Brain pericyte (primary cell): ENCODE results near the gene CPEB1.
"Not testable (repeated sequence)": the region's sequence is repeated elsewhere in the genome, so short reads cannot be mapped to it uniquely, and the experiment has no call there.

Experiments
- DNase-seq: peaks from one replicate; pipeline ENCODE4 v3.0.0-alpha.2; 2012; ENCODE audit warnings: low read depth, low spot score

The CPEB1 gene

DNA sequence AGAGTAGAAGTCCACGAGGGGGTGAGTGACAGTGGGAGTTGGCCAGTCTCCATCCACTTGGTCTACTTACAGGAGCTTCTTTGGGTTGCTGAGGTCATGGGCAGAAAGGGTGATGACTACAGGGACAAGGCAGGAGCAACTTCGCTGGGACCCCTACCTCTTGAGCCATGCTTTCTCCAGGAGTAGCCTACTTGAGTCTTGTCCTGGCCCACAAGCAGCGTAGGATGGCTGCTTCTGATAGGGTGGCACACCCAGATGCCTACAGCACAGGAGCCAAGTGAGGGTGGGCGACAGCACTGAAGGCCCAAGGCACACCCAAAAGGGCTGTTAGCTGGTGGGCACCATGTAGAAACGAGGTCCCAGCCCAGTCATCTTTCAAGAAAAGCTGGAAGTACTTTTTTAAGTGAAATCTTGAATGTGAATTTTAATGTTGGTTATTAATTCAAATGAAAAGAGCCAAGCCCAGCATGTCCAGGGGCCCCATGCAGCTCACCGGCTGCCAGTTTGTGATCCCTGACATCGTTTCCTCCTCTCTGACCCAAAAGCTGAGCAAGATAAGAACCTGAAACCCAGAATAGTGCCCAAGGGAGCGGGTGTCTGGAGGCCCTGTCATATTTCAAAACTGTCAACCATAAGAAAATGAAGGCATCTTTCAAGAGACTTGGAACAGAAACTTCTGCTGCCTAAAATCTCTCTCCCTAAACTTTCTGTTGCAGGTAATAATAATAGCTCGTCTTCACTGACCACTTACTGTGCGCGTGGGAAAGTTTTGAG is 2.2 kb upstream of the CPEB1 start:
- DNase-seq = no peak

DNA sequence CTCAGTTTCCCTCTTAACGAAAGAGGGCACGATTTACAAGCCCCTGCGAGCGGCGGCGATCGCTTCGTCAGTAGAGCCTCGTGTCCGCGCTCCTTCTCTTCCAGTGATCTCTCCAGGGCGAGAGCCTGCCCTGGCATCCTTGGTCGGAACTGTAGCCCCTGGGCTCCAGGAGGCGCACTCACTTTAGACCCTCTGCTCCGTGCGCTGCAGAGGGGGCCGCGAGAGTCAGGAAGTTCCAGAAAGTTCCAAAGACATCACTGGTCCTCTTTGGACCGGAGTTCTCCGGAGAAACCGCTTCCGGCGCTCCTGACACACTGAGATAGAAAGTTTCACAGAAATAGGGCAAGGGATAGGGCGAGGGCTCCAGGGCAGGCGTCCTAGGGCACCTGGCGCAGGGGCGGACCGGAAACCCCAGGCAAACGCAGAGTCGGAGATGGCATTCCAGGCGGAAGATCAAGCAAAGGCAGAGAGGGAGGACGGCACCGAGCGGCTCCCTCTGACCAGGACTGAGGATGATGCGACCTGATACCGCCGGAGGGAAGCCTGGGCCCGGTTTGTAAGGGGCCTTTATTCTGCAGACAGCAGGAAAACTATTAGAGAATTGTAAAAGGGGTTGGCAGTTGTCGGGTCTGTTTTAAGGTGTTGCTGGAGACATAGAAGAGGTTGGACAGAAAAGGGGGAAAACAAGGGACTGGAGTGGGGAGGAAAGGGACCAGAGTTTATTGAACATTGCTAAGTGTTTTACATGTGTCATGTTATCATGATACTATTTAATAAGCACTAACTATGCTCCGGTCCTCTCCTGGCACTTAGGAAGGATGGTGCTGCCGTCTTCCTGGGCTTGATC is 1.3 kb upstream of the CPEB1 start:
- DNase-seq = no peak

DNA sequence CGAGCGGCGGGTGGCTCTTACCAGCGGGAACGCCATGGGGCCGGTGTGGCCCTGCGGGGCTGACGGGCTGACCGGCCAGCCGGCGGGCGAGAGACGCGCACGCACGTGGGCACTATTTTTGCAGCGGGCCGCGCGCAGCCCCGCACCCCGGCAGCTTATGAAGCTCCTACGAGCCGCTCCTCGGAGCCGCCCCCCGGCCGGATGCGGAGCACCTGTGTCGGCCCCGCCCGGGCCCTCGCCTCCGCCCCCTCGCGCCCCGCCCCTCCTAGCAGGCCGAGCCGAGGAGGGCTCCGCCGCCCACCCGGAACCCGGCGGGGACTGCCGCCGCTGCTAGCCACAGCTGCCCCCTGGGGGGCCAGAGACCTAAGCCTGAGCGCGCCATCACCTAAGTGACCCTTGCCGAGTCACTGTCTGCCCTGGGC is 683 bp upstream of the CPEB1 start:
- DNase-seq = no peak

DNA sequence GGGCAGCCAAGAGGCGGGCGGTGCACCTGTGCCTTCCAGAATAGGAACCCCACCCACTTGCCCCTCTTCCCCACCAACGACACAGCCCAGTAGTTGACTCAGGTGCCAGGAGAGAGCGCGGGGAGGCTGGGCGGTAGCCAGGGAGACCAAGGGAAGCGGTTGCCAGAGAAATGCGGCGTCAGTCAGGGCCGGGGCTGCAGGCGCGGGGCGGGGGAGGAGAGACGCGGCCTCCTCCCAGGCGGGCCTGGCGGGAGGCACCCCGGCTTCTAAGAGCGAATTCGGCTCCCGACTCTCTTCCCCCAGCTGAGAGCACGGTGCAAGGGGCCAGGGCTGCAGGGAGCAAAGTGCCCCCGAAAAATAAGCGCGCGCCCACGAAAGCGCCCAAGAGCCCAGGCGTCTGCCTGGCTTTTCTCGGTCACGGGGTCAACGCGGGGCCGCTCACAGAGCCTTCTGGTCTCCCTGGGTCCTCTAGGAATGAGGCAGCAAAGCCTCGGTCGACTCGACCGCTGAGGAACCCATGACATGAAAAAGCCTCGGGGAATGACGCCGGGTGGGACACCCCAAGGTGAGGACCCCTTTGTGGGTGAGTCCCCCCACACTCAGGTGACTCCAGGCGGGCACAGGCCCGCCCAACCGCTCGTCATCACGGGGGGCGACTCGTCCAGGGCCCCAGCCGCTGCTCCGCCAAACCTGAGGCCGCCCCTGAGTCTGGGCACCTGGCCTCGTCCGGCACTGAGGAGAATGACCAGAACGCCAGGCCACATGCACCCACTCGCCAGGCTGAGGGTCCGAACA is 716 bp downstream of the CPEB1 start:
- no peak for DNase-seq

DNA sequence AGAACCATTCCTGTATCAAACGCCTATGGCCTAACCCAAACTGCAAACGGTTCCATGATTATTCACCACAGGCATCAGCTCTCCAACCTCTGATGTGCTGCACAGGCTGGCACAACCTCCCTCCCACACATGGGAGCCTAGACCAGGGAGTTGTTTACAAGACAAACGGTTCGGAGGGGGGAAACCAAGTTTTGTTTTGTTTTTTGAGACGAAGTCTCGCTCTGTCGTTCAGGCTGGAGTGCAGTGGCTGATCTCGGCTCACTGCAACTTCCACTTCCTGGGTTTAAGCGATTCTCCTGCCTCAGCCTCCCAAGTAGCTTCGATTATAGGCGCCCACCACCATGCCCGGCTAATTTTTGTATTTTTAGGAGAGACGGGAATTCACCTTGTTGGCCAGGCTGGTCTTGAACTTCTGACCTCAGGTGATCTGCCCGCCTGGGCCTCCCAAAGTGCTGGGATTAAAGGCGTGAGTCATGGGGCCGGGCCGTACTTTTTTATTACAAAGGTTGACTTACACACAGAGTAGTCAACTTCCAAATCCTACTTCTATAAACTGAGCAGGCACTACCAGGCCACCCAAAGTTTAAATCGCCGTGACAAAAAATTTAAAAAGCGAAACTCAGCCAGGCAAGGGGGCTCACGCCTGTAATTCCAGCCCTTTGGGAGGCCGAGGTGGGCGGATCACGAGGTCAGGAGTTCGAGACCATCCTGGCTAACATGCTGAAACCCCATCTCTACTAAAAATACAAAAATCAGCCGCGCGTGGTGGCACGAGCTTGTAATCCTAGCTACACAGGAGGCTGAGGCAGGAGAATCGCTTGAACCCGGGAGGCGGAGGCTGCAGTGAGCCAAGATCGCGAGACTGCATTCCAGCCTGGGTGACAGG is 2.0 kb downstream of the CPEB1 start:
- DNase-seq = not testable (repeated sequence)

DNA sequence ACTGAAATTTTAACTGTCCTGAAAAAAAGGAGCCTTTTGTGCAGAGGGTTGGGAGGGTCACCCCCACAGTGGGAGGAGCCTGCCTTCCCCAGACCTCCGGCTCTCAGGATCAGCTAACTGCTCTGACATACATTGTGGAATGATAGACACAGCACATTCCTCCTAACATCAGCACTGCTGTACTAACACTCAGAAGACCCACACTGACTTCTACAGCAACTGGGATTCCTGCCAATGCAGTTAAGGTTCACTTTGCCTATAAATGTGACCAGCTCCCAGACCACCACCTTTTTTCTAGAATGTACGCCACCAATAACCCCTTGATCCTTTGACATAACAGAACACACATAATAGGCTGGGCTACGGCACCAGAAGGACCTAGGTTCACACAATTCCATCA is 3.2 kb downstream of the CPEB1 start:
- DNase-seq = no peak

DNA sequence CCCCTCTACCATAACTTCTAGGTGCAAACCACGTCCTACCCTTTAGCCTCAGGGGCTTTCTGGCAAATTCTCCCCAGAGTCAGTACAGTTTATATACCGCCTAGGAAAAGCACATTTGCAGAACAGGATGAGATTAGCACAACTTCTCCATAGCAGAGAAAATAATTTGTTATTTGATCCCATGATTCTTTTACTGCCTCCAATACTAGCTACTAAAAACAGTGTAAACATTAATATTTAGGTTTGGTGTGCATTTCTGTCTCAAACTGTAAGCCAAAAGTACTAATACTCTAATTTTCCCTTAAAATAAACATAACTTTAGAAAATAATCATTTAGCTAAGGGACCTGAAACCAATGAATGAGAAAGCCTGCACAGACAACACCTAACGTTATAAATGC is 4.5 kb downstream of the CPEB1 start:
- no peak for DNase-seq

DNA sequence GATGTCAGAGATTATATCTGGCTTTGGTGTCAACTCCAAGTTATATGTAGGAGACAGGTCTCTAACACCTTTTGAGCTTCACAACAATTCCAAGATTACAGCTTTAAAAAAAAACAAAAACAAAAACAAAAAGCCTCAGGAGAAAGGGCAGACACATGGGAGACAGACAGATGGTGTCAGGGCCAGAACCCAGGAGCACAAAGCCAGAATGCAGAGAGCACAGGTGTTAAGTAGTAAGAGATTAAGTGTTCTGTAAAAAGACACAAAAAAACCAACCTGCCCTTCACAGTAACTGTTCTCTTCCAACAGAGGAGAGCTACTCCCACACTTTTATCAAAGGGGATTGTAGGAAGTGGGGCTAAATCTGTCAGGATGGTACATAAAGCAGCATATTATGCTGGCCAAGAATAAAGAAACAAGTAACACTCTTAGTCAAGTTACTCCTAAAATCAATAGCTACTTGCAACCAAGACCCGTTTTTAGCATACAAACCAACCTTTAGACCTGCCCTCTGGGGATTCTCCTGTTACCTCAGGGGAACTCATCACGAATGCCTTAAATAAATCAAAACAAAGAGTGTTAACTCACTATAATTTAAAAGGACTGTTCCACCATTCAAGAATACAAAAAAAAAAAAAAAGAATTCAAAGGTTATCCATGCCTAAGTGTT is 5.9 kb downstream of the CPEB1 start:
- no peak for DNase-seq

DNA sequence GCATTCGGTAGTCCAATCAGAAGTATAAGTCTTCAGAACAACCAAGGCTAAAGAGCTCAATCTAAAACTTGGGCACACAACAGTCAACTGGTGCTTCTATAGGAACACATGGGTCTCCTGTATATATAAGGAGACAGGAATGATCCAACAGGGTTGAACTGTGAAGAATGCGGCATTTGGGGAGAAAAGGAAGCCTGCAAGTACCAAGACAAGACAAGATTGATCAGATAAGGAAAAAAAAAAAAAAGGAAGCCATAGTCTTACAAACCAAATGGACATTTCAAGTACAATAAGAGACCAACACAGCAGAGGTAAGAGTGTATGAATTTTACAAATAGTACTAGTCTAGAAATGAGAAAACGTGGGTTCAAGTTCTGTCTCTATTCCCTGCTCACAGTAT is 6.5 kb downstream of the CPEB1 start:
- DNase-seq = no peak

DNA sequence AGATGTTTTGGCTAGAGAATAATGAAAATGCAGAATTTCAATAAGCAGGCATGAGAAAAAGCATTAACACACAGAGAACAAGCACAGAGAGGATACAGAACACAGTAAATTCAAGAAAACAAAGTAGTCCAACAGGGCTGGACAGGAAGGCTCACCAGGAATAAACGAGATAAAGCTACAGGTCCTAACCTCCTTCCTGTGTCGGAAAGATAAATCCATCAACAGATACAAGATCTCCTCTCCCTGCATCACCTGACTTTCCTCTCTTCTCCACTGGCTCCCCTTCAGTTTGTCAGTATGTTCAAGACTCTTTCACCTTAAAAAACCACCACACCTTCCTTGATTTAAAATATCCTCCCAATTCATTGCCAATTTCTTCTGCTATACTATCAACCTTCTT is 11.4 kb downstream of the CPEB1 start:
- DNase-seq = no peak

DNA sequence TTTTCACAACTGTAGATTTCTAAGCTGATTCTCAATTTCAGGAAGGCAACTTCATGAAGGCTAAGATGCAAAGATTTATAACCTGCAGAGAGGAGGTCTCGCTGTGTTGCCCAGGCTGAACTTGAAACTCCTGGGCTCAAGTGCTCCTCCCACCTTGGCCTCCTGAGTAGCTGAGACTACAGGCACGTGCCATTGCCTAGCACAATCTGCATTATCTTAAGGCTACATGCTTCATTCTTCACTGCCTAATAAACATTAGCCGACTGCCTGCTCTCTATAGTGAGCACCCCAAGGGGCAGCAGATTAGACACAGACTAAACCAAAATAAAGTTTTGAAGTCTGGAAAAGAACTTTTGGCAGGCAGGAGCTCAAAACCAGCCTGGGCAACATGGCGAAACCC is 17.1 kb downstream of the CPEB1 start:
- DNase-seq = no peak

DNA sequence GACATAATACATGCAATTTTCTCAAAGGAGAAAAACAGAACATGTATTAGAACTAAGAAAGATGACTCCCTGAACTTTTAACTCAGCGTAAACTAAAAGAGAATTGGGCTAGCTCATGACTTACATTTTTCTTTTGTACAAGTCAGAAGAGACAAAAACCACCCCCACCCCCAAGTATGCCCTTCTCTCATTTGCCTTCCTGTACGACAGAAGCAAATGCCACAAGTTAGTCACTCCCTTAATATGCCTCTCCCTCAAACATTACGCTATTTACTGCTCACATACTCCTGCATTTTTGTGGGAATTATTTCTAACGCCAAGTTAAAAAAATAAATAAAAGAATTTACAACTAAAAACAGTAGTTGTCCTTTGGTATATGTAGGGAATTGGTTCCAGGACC is 22.0 kb downstream of the CPEB1 start:
- no peak for DNase-seq

DNA sequence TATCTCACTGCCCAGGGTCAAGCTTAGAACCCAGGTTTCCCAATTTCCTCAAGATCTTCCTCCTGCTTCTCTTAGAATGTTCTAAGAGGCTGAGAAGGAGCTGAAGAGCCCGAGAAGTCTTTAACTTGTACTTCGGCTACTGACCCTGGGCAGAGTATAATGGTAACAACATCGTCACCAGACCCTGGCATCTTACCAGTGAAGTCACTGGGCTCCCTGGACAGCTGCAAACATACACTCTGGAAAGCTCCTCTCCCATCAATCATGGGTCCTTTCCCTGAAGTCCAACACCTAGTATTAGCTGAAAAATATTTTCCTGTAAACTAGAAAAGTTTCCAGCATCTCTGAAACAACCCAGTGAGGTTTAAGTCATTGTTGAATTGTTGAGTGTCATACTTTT is 22.7 kb downstream of the CPEB1 start:
- no peak for DNase-seq

DNA sequence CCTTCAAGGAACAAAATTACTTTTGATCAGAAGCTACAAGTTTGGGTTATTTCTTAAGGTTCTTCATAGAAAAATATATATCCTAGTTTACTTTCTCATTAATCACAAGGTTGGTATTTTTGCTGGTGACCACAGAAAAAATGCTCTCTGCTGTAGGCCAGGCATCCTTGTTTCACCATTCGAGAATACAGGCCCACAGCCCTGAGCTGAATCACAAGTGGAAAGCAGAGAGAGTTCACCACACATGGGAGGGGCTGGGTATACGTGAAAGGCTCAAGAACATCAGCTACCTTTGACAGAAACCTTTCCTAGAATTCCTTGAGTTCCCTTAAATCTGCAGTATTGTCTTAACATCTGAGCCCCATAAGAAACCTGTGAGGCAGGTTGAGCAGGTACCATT is 23.2 kb downstream of the CPEB1 start:
- no peak for DNase-seq

DNA sequence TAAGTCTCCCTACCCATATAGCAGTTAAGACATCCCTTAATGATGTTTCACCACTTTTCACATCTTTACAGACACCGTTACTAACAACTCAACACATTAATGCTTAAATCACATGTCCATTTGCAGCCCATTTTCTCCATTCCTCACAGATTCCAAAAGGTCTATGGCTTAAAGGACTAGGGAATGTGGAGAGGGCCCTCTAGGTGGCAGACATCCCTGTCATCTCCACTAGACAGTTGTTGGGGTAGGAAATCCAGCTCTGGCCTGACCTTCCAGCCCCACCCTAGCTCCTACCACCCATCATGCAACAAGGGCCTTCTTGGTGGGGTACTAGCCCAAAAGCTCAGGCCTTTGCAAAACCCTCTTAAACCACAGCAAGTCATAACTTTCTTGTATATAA is 25.2 kb downstream of the CPEB1 start:
- DNase-seq = no peak

DNA sequence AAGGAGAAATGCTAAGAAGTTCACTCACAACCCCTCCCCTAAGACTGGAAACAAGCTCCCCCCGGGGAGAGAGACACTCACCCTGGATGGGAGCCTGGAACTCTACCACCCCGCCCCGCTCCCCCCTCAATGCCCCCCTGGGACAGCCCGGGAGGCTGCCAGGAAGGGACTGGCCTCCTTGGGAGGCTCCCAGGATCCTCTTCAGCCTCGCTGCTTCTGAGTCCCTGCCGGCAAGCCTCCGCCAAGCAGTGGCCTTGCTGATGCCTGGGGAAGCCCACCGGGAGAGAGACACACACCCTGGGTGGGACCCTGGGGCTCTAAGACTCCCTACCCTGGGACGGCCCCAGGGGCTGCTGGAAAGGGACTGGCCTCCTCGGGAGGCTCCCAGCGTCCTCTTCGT is 33.4 kb downstream of the CPEB1 start:
- no peak for DNase-seq

DNA sequence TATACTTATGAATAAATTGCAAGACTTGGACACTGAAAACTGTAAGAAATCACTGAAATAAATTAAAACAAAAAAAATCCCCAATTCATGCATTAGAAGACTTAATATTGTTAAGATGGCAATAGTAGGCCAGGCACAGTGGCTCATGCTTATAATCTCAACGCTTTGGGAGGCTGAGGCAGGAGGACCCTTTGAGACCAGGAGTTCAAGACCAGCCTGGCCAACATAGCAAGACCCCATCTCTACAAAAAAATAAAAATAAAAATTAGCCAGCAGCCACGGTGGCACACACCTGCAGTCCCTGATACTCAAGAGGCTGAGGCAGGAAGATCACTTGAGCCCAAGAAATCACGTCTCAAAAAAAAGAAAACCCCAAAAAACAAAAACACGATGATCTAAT is 35.8 kb downstream of the CPEB1 start:
- no peak for DNase-seq

DNA sequence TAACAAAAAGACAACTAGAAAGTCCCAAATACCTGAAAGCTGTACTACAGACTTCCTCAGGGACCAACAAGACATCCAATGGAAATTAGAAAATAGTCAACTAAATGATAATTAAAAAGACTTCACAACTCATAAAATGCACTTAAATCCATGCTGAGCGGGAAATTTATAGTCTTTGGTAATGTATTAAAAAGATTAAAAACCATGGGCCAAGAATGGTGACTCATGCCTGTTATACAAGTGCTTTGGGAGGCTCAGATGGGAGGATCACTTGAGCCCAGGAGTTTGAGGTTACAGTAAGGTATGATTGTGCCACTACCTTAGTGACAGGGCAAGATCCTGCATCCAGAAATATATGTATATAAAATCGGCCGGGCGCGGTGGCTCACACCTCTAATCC is 45.0 kb downstream of the CPEB1 start:
- DNase-seq = no peak

DNA sequence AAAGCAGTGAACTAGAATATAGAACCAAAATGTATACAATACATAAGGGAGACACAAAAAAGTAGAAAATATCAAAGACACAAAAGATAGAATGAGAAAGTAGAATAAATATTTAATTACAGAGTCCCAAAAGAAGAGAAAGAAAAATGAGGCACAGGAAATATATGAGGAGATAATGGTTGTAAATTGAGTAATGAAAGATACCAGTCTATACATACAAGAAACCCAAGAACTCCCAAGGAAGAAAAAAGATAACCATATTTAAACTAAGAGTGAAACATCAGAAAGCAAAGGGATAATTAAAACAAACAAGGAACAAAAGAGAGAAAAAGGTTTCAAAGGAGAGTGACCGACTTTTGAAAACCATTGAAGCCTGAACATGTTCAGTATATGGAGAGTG is 47.3 kb downstream of the CPEB1 start:
- DNase-seq = no peak

DNA sequence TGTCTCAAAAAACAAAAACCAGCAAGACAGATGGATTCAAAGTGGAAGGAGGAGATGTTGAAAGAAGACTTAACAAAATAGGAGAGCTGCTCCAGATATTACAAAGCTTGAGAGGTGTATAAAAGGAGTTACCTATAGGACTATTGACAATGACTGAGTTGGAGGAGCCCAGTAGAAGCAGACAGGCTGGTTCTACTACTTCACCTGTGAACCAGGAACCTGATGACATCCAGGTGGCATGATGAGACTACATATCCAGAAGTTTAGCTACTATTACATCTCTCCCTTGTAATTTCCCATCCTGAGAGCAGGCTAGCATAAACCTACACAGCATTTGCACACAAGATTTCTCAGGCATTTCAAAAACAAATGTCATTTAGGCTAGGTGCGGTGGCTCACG is 49.3 kb downstream of the CPEB1 start:
- no peak for DNase-seq

DNA sequence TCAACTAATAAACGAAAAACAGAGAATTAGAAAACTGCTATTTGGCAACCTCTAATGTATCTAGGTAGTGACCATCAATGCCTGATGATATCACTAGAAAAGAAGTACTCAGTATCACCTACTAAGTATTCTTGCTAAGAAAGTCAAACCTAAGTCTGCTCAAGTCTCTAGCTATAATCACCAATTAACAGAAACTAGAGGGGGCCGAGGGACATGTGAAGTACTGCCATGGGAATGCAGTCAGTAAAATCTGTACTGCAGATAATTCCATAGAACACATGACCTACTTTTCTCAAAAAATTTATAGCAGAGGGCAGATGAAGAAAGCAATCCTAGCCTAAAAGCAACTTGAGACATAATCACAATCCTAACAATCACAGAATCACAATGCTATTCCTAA is 51.4 kb downstream of the CPEB1 start:
- no peak for DNase-seq
